CD4-positive, alpha-beta T cell treated with Interferon alpha-2 for 1 hour (primary cell): ENCODE measurements around the gene ZBTB2.
"Not testable (repeated sequence)": the region's sequence is repeated elsewhere in the genome, so short reads cannot be mapped to it uniquely, and the experiment has no call there.

Source experiments
- DNase-seq, 2 donors: peaks; one replicate each; pipeline ENCODE4 v3.0.0-alpha.2; 2020 to 2022

ZBTB2 gene

DNA sequence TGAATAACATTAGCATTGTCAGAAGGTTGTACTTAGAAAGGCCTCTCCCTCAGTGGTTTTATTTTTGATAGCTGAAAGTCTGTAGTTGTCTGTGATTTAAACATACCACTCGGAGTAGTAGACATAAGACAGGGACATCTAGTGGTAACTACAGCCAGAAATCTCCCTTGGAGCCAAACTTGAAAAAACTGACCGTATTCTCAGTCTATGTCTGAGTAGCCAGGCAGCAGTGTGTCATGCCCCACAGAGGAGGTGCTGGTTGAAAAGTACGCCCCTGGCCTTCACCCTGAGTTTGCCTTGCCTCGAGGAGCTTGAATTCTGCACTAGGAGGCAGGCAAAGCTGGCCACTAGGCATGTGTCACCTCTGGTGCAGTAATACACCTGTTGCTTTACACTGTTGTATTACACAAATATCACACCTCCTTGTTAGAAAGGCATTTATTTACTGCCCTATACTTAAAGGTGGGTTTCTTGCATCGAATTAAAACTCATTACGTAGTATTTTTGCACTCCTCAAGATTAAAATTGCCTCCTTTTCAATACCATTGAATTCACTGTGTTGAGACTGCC lies 20.8 kb downstream of the ZBTB2 start:
- DNase-seq = no peak

- DNase-seq = no peak
These were observed 26.1 kb downstream of the ZBTB2 start for GRCh38 chr6:151365233-151365632.

- DNase-seq = no peak
These were observed 31.9 kb downstream of the ZBTB2 start for GRCh38 chr6:151359486-151359885.

- no peak for DNase-seq
These were observed 32.9 kb downstream of the ZBTB2 start for GRCh38 chr6:151358475-151358874.

DNA sequence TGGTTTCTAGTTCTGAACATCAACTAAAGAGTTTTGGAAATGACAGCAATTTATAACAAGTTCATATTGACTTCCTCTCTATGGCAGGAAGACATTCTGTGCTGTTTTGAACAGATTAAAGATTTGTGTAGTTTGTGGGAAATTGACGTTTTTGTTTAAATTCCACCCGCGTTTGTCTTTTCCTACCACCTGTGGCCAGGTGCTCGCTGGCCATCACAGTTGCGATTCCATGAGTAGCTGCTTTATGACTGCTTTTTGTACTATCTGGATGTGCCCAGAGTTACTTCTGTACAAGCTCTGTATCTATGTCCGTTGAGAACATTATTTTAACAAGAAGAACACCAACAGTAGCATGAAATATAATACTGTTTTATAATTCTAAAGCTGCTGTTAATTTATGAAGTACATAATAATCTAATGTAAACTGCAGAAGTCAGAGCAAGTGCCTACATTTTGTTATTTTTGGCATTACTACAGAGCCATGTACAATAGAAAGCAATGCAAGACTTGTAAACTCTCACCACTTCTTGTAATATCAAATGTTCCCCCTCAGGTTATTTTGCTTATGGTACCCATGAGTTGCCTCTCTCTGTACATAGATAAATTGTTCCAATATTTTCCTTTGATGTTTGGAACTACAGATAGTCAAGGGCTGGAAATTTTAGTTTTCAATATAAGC lies 33.5 kb downstream of the ZBTB2 start:
- DNase-seq = no peak

DNA sequence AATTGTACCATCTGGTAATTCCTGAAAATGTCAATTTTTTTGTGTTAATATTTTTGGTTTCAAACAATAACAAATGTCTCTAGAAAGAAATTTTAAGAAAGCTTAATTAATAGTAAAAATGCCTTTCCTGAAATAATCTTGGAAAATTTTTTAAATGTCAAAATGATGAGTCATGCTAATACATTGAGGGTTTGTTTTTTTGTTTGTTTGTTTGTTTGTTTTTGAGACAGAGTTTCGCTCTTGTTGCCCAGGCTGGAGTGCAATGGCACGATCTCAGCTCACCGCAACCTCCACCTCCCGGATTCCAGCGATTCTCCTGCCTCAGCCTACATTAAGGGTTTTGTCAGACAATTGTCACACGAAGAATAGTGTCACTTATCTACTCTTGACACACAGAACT lies 34.4 kb downstream of the ZBTB2 start:
- DNase-seq = not testable (repeated sequence)

- DNase-seq = no peak
These were observed 37.6 kb downstream of the ZBTB2 start for GRCh38 chr6:151353795-151354194.

GRCh38 chr6:151352410-151353396 lies 38.7 kb downstream of the ZBTB2 start:
- peak in 1 of 2 donors; percentile 18 for DNase-seq

GRCh38 chr6:151351731-151352130 lies 39.6 kb downstream of the ZBTB2 start:
- no peak for DNase-seq

DNA sequence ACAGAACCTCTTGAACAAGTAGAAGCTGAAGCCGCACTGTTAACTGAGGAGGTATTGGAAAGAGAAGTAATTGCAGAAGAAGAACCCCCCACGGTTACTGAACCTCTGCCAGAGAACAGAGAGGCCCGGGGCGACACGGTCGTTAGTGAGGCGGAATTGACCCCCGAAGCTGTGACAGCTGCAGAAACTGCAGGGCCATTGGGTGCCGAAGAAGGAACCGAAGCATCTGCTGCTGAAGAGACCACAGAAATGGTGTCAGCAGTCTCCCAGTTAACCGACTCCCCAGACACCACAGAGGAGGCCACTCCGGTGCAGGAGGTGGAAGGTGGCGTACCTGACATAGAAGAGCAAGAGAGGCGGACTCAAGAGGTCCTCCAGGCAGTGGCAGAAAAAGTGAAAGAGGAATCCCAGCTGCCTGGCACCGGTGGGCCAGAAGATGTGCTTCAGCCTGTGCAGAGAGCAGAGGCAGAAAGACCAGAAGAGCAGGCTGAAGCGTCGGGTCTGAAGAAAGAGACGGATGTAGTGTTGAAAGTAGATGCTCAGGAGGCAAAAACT lies 40.1 kb downstream of the ZBTB2 start:
- DNase-seq = no peak

- DNase-seq = no peak
These were observed 40.8 kb downstream of the ZBTB2 start for GRCh38 chr6:151350442-151351145.

- DNase-seq = no peak
These were observed 41.6 kb downstream of the ZBTB2 start for GRCh38 chr6:151349651-151350270.

GRCh38 chr6:151342750-151343149 lies 48.6 kb downstream of the ZBTB2 start:
- DNase-seq = not testable (repeated sequence)

- no peak for DNase-seq
These were observed 49.7 kb downstream of the ZBTB2 start for GRCh38 chr6:151341476-151342195.

- DNase-seq = no peak
These were observed 51.0 kb downstream of the ZBTB2 start for GRCh38 chr6:151340219-151340978.

- DNase-seq = no peak
These were observed 52.0 kb downstream of the ZBTB2 start for GRCh38 chr6:151339369-151339768.

DNA sequence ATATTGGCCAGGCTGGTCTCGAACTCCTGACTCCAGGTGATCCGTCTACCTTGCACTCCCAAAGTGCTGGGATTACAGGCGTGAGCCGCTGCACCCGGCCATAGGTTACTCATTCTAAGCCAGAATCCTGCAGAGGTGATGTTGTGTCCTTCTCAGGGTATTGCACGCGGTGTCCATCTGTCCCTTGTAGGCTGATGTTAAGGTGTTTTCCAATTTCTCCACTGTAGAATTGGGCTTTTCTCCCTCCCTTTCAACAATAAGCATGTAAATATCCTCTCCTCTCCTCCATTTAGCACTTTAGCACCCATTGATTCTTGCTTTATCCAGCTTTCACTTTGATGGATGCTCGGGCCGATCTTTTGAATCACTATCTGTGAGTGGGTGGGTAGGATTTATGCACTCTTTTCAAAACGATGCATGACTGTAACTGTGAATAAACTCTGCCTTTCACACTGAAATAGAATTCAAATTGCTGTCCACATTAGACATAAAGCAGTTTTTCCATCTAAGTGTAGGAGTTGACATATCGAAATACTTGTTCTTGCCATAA lies 52.6 kb downstream of the ZBTB2 start:
- no peak for DNase-seq

DNA sequence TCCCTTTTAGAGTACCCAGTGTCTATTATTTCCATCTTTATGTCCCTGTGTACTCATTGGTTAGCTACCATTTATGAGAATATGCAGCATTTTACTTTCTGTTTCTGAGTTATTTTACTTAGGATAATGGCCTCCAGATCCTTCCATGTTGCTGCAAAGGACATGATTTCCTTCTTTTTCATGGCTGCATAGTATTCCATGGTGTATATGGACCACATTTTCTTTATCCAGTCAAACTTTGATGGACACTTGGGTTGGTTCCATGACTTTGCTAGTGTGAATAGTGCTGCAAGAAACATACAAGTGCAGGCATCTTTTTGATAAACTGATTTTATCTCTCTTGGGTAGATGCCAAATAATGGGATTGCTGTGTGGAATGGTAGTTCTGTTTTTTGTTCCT lies 55.4 kb downstream of the ZBTB2 start:
- no peak for DNase-seq

DNA sequence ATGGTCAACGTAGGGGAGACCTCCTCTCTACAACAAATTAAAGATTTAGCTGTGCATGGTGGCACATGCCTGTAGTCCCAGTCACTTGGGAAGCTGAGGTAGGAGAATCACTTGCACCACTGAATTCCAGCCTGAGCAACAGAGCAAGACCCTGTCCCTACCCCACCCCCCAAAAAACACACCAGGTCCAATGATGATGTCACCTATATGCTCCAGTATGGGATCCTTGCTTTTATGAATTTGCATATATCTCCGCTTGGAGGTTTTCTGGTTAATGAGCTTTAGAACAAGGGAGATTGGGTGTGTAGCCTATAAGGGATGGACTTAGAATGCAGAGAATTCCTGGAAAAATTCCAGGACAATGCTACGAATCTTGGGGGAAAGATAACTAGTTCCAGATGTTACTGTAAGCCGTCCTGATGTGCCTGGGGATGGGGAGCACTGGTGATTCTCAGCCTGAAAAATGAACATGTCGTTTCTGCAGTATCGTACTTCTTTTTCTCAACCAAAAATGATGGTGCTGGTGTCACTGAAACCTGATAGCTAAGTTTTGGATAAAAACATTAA lies 61.1 kb downstream of the ZBTB2 start:
- no peak for DNase-seq

DNA sequence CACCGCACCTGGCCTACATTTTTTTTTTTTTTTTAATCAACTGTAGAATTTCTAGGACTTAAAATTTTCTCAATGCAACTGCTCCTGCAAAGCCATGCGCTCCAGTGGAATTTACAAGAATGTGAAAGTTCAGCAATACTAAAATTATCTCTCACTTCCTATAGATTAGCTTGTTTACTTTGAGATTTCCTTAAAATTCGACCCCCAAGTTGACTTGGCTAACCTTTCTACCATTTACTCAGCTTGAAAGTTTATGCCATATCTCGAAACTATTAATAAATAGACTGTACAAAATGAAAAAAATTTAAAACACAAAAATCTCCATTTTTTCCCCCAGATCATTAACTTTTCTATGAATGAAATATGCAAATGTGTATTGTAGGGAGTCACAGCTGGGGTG lies 64.3 kb downstream of the ZBTB2 start:
- no peak for DNase-seq
